ENCODE results near the gene TSC1.

TSC1 gene

DNA sequence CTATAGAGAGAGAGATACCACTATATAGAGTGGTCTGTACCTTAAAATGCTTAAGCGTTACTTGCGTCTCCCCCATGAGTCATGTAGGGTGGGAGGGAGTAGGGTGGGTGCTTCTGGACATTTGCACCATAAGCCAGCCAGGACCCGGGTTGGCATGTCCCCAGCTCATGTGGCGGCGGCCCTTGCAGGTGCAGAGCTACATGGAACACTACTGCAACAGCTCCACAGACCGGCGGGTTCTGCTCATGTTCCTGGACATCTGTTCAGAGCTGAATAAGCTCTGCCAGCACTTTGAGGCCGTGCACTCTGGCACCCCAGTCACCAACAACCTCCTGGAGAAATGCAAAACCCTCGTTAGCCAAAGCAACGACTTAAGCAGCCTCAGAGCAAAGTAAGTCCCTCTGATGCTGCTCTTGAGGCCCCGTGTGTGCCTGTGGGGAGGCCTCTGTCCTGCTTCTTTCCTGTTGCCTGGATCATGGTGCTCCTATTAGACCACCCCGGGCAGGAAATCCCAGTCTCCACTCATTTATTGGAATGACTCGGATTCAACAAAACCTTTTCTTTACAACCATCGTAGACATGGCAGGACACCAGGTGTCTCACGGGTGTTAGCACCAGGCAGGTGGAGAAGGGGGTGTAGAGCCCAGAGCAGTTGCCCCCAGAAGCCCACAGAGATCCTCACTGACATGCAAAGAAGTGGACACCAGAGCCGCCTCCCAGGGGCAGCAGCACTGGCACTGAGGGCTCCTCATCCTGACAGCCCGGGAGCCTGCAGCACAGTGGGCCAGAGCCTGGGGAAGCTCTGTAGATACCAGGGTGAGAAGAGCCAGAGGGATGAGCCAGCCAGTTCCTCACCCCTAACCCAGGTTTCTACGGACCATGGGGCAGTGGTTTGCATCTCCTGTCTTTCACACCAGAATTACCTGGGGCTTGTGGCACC is 57.0 kb downstream of the TSC1 start:
- TF ChIP-seq, protein P1, sequence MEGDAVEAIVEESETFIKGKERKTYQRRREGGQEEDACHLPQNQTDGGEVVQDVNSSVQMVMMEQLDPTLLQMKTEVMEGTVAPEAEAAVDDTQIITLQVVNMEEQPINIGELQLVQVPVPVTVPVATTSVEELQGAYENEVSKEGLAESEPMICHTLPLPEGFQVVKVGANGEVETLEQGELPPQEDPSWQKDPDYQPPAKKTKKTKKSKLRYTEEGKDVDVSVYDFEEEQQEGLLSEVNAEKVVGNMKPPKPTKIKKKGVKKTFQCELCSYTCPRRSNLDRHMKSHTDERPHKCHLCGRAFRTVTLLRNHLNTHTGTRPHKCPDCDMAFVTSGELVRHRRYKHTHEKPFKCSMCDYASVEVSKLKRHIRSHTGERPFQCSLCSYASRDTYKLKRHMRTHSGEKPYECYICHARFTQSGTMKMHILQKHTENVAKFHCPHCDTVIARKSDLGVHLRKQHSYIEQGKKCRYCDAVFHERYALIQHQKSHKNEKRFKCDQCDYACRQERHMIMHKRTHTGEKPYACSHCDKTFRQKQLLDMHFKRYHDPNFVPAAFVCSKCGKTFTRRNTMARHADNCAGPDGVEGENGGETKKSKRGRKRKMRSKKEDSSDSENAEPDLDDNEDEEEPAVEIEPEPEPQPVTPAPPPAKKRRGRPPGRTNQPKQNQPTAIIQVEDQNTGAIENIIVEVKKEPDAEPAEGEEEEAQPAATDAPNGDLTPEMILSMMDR (conservative IDR thresholded peaks at IDR 0.05), result no peak
- no peak for TF ChIP-seq ZFX (IDR thresholded peaks at IDR 0.05)

DNA sequence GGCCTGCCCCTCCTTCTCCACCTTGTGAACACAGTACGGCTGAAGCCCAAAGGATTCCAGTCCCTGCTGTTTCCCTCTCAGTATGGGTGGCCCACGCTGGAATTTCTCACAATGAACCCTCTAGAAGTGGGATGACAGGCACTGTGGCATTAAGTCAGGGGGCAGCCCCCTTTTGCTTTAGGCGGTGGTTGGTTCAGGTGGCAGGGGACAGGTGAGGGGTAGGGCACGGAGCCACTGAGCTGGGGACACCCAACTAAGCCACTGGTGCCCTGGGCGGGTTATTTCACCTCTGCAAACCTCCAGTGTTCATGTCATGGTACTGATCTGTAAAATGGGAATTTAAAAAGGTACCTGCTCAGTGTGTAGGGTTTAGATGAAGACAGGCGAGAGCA is 58.1 kb downstream of the TSC1 start:
- no peak overlapping the region for H3K27ac ChIP-seq
- TF ChIP-seq ZFX (IDR thresholded peaks at IDR 0.05), result no peak
- TF ChIP-seq, protein P1 (conservative IDR thresholded peaks at IDR 0.05), result no peak

More for the DNA sequence above, 57.0 kb downstream of the TSC1 start:
- H3K27ac ChIP-seq, result no peak overlapping the region

DNA sequence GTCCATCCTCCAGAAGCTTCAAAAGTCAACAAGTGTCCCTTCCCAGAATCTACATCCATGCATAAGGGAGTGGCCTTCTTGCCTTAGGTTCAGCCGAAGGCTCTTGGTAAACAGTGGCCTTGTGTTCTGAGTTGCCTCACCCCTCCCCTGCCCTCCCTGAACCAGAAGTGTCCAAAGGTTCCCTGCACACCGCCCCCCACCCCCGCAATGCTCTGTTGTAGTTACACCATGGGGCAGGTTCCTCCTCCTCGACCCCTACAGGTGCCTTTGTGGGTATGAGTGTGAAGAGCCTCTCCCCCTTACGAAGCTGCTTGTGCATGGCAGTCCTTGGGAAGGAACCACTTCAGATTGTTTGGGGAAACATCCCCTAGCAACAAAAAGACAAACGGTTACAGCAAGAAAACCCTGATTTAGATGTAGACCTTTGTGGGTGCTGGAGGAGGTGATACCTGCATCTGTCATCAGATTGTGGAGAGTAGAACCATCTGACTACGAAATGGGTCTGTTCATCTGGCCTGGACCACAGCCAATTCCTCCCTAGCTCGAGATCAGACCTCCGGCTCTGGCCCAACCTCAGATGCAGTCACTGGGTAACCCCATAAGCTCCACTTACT is 58.6 kb downstream of the TSC1 start:
- no peak overlapping the region for H3K27ac ChIP-seq
- TF ChIP-seq, protein P1 (conservative IDR thresholded peaks at IDR 0.05), result no peak
- TF ChIP-seq ZFX (IDR thresholded peaks at IDR 0.05), result no peak

DNA sequence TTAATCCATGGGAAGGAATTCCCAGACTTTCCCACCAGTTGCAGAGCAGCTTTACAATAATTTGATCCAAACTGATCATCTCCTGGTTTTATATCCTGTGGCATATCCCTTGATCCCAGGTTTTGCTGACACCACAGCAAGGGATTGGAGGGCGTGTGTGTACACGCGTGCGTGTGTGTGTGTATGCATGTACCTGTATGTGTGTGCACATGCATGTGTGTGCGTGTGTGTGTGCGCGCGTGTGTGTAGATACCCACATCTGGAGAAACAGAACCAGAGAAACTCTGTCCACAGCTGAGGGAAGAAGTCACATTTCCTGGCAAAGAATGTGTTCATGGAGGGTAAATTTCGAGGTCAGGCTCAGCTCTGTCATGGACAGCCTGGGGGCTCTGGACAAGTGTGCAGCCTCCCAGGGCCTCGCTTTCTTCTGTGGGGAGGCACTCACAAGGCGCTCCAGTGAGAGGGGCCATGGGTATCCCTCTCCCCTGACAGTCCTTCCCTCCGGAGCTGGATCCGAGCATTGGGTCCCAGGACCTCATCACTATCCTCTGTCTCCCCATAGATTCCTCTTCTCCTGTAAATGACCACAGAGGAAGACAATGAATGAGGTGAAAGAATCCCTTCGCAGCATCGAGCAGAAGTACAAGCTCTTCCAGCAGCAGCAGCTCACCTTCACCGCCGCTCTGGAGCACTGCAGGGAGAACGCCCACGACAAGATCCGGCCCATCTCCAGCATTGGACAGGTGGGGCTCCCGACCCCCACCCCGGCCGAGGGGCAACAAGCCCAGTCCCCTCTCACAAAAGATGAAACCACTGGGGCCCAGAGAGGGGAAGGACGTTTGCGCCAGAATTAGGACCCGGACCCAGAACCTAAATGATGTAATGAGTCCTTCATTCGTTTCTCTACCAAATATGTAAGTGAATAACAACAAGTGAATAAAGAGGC is 60.8 kb downstream of the TSC1 start:
- no peak for TF ChIP-seq ZFX (IDR thresholded peaks at IDR 0.05)
- TF ChIP-seq, protein P1 (conservative IDR thresholded peaks at IDR 0.05), result no peak
- no peak overlapping the region for H3K27ac ChIP-seq

DNA sequence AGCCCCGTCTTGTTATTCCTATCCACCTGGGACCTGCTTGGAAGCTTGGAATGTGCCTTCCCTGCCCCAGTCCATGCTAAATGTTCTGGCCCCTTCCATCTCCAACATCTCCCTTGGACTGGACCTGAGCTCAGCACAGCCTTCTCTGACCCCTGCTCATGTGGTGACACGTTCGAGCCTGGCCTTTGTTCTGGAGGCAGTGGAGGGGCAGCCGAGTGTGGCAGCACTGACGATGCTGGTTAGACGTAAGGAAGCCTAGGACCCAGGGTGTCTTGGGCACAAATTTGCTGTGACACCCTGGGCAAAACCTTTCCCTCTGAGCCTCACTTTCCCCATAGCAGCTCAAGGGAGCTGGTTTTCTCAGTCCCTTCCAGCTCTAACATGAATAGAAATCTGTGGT is 61.8 kb downstream of the TSC1 start:
- H3K27ac ChIP-seq, result no peak overlapping the region
- TF ChIP-seq, protein P1 (conservative IDR thresholded peaks at IDR 0.05), result no peak

DNA sequence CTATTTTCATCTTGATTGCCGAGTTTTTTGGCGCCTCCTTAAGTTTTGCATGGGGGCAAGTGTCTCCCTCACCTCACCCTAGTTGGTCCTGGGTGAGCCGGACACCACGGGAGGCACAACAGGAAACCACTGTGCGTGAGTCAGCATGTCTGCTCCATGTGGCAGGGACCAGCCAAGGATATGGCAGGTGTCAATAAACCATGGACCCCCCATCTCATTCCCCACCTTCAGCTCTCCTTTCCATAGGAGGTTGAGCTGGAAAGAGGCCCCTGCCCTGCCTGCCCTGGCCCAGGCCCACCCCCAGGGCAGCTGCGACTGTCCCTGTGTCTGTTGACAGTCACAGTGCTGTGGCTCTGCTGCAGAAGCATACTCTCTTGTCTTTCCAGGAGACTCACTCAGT is 62.6 kb downstream of the TSC1 start:
- no peak overlapping the region for H3K27ac ChIP-seq
- no peak for TF ChIP-seq ZFX (IDR thresholded peaks at IDR 0.05)
- TF ChIP-seq, protein P1 (conservative IDR thresholded peaks at IDR 0.05), result no peak
